GM12878 (cell line): ENCODE data around the gene KIF18A. TPM values are rescaled to one million over a fixed set of nuclear protein-coding genes. Genes with fewer than 3 reads are reported as not detected.

ENCODE experiments used
- ATAC-seq: fragments of 200-7000 bp; cut with Tn5 transposase; 3 replicates; pipeline ENCODE4 v1.9.1; 2020; ENCODE audit warnings: mild to moderate bottlenecking, moderate library complexity
- BruUV-seq: library from RNA; stranded (reverse); fragments of 400-500 nt; replicated peaks from 2 replicates; lab custom pipeline; 2021; lab: Mats Ljungman, UMichigan
- CTCF ChIA-PET: fragments of 300-600 bp; sonication (Branson Sonifier 250); formaldehyde crosslinking; extraction: SDS; loops from one replicate; lab custom pipeline; 2021; ENCODE audit warnings: inconsistent platforms; lab: Yijun Ruan, JAX
- POLR2A ChIA-PET: fragments of 350-600 bp; formaldehyde crosslinking; extraction: SDS; loops from one replicate; lab custom pipeline; 2021; ENCODE audit warnings: inconsistent platforms; lab: Charles Lee
- RAD21 ChIA-PET: fragments of 300-600 bp; sonication (Branson Sonifier 250); formaldehyde crosslinking; loops from one replicate; lab custom pipeline; 2023; ENCODE audit warnings: antibody characterized with exemption; ENCODE audit not compliant: unreplicated experiment; lab: Charles Lee
- SMC1A ChIA-PET: fragments of 300-600 bp; sonication (Branson Sonifier 250); formaldehyde crosslinking; loops from one replicate; lab custom pipeline; 2023; ENCODE audit not compliant: unreplicated experiment, uncharacterized antibody; lab: Charles Lee
- DNase-seq: peaks from one replicate; pipeline ENCODE4 v3.0.0-alpha.2; 2011; ENCODE audit warnings: low read depth, low spot score
- FAIRE-seq: peaks from 3 replicates; lab custom pipeline; 2011; peaks lifted over from hg19 to GRCh38; lab: Jason Lieb, UNC
- H2AFZ ChIP-seq: 2 replicates; pipeline ENCODE4 v1.6.0; 2011; ENCODE audit warnings: low read depth, low read length, control low read depth; ENCODE audit not compliant: control insufficient read depth
- H3K27ac ChIP-seq: 2 replicates; pipeline ENCODE4 v1.5.1; 2011; ENCODE audit warnings: control low read depth; ENCODE audit not compliant: control insufficient read depth, insufficient read depth
- H3K27me3 ChIP-seq, 2 experiments: replicated peaks in 1 of 2; 2 replicates each; pipeline versions ENCODE4 v1.6.0 to v1.6.1; 2011; ENCODE audit warnings: low read length in 1 of 2; ENCODE audit not compliant: control insufficient read depth in 2 of 2, insufficient read depth in 2 of 2
- H3K36me3 ChIP-seq, 2 experiments: 2 replicates each; pipeline ENCODE4 v1.5.1; 2011; ENCODE audit warnings: low read length in 1 of 2; ENCODE audit not compliant: control insufficient read depth in 2 of 2, insufficient read depth in 2 of 2
- H3K4me1 ChIP-seq: 2 replicates; pipeline ENCODE4 v1.6.1; 2011; ENCODE audit warnings: mild to moderate bottlenecking, low read length, moderate library complexity, mixed read lengths; ENCODE audit not compliant: control insufficient read depth, insufficient read depth
- H3K4me2 ChIP-seq: 2 replicates; pipeline ENCODE4 v1.6.0; 2011; ENCODE audit warnings: control low read depth; ENCODE audit not compliant: control insufficient read depth, insufficient read depth
- H3K4me3 ChIP-seq: fragments of 200-600 bp; sonication (generic); 2 replicates; pipeline ENCODE4 v1.5.1; 2016
- H3K79me2 ChIP-seq: 2 replicates; pipeline ENCODE4 v1.6.0; 2011; ENCODE audit warnings: low read length; ENCODE audit not compliant: control insufficient read depth, insufficient read depth
- H3K9ac ChIP-seq: 2 replicates; pipeline ENCODE4 v1.8.0; 2011; ENCODE audit warnings: low read length, control low read depth, mixed read lengths; ENCODE audit not compliant: control insufficient read depth, insufficient read depth
- H3K9me3 ChIP-seq: replicated peaks from 3 replicates; pipeline ENCODE4 v1.5.1; 2011; ENCODE audit warnings: mild to moderate bottlenecking, low read length; ENCODE audit not compliant: control insufficient read depth, insufficient read depth
- H4K20me1 ChIP-seq: 2 replicates; pipeline ENCODE4 v1.6.0; 2011; ENCODE audit not compliant: control insufficient read depth, insufficient read depth
- MEF2A ChIP-seq: IDR thresholded peaks from 2 replicates; pipeline ENCODE4 v1.6.1; 2011; ENCODE audit warnings: low read depth, mild to moderate bottlenecking, low read length, moderate library complexity; ENCODE audit not compliant: insufficient read depth
- NFIC ChIP-seq: IDR thresholded peaks from 2 replicates; pipeline ENCODE4 v1.6.1; 2012; ENCODE audit warnings: low read depth, mild to moderate bottlenecking, inconsistent platforms, low read length, moderate library complexity
- SIN3A ChIP-seq: IDR thresholded peaks from 2 replicates; pipeline ENCODE4 v1.6.1; 2012; ENCODE audit warnings: low read depth, low read length, improper control_type of control experiment
- ZNF24 ChIP-seq: fragments of 450-650 bp; IDR thresholded peaks from 2 replicates; pipeline ENCODE4 v1.6.1; 2017; ENCODE audit warnings: antibody characterized with exemption, mild to moderate bottlenecking
- WGBS: methylation state at CpG from one replicate; pipeline ENCODE4 v1.1.6; 2016; ENCODE audit warnings: low lambda C conversion rate; ENCODE audit not compliant: insufficient replicate concordance, insufficient coverage; ENCODE audit errors: missing lambda C conversion rate; 5-methylcytosine and 5-hydroxymethylcytosine counted together
- in situ Hi-C: fragments of 300-500 bp; cut with MboI; formaldehyde crosslinking; loops from 9 replicates; pipeline ENCODE4 v1.14.3; 2018; ENCODE audit warnings: mixed read lengths
- intact Hi-C: fragments of 100-400 bp; cut with micrococcal nuclease; formaldehyde crosslinking; loops from one replicate; pipeline ENCODE4 v1.14.2; 2022; ENCODE audit not compliant: unreplicated experiment
- polyA plus RNA-seq, 11 experiments: library from polyadenylated mRNA; depleted of rRNA in 4 of 11; unstranded in 6 of 11; stranded (reverse) in 5 of 11; fragments of >200 nt; fragmentation: Nextera tagmentation in 4 of 11; fragmentation: Illumina TruSeq in 1 of 11; extraction: Ambion mirVana in 4 of 11; extraction: Trizol in 1 of 11; gene quantifications; 1 replicate in 1 of 11; 2 replicates in 10 of 11; pipeline versions ENCODE4 v1.2.1 to v1.2.3, GENCODE V29; 2011 to 2016; ENCODE audit warnings: inconsistent platforms in 2 of 11, missing spikeins in 2 of 11, low read depth in 1 of 11
- total RNA-seq, 4 experiments: library from RNA; depleted of rRNA in 3 of 4; stranded (reverse); fragments of >200 nt in 3 of 4; fragmentation: Illumina TruSeq in 1 of 4; extraction: Trizol in 1 of 4; gene quantifications; 2 replicates each; pipeline versions ENCODE4 v1.2.1 to v1.2.3, GENCODE V29; 2013 to 2021
- TF ChIP-seq, protein P1 (sequence below): fragments of 450-650 bp; IDR thresholded peaks from 2 replicates; pipeline ENCODE4 v1.6.1; 2018; ENCODE audit warnings: borderline replicate concordance, mild to moderate bottlenecking; ENCODE audit not compliant: partially characterized antibody
- TF ChIP-seq, protein P2 (sequence below): fragments of 450-650 bp; IDR thresholded peaks from 2 replicates; pipeline ENCODE4 v1.6.1; 2017; ENCODE audit warnings: mild to moderate bottlenecking, moderate library complexity
- TF ChIP-seq, protein P3 (sequence below): fragments of 450-650 bp; IDR thresholded peaks from 2 replicates; pipeline ENCODE4 v1.6.1; 2017; ENCODE audit warnings: low read depth, mild to moderate bottlenecking, moderate library complexity
- TF ChIP-seq, protein P4 (sequence below): IDR thresholded peaks from 2 replicates; pipeline ENCODE4 v1.6.1; 2012; ENCODE audit warnings: low read depth, low read length, improper control_type of control experiment
- TF ChIP-seq, protein P5 (sequence below): fragments of 150-350 bp; IDR thresholded peaks from 2 replicates; pipeline ENCODE4 v1.6.1; 2016; ENCODE audit warnings: low read depth, low read length

KIF18A gene
- total and polyA plus RNA-seq, 10 of the 15 experiments (the other 5 are each of a cell fraction or from before 2014, with no cell fraction given) = 11.2 to 31.5 (median 20.4) TPM

DNA sequence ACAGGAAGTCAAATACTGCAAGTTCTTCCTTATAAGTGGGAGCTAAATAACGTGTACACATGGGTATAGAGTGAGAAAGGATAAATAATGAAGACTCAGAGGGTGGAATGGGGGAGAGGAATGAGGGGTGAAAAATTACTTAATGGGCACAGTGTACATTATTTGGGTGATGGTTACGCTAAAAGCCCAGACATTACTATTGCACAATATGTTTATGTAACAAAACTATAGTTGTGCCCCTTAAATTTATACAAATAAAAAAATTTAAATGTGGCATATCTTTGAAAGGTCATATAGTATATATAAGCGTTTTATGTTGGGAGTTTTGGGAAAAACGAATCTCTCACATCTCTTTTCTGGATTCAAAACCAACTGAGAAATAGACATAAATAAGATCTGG, 96.1 kb downstream of the KIF18A start:
- Histone ChIP-seq H3K27me3 (no peaks in the 10 kb centered on the region), H4K20me1 (no peaks in the 10 kb centered on the region), H3K27ac (no peak overlapping the region), H3K4me2 (no peak overlapping the region), H3K4me3 (no peak overlapping the region), H3K36me3 (no peaks in the 10 kb centered on the region), H3K9me3 (no peaks in the 10 kb centered on the region), H3K79me2 (no peaks in the 10 kb centered on the region), H3K4me1 (no peaks in the 10 kb centered on the region), H3K9ac (no peak overlapping the region), H2AFZ (no peak overlapping the region)
- RAD21 ChIA-PET = no interaction called here
- DNase-seq (no peak), ATAC-seq (no peak), FAIRE-seq (no peak)
- WGBS = 98% methylated on average over 4 of the region's 4 CpGs
- no TSS peak for BruUV-seq
- intact Hi-C loops (loop anchor here (10.0 kb wide), 1 partner anchor 307 kb away; the partner anchor contains the start of gene BDNF), in situ Hi-C loops (no loop called here)
- POLR2A ChIA-PET = no interaction called here
- SMC1A ChIA-PET = no interaction called here
- CTCF ChIA-PET = no interaction called here
- TF ChIP-seq NFIC = no peak
- no peak for TF ChIP-seq SIN3A
- TF ChIP-seq ZNF24 = no peak
- no peak for TF ChIP-seq MEF2A
- TF ChIP-seq, protein P1, sequence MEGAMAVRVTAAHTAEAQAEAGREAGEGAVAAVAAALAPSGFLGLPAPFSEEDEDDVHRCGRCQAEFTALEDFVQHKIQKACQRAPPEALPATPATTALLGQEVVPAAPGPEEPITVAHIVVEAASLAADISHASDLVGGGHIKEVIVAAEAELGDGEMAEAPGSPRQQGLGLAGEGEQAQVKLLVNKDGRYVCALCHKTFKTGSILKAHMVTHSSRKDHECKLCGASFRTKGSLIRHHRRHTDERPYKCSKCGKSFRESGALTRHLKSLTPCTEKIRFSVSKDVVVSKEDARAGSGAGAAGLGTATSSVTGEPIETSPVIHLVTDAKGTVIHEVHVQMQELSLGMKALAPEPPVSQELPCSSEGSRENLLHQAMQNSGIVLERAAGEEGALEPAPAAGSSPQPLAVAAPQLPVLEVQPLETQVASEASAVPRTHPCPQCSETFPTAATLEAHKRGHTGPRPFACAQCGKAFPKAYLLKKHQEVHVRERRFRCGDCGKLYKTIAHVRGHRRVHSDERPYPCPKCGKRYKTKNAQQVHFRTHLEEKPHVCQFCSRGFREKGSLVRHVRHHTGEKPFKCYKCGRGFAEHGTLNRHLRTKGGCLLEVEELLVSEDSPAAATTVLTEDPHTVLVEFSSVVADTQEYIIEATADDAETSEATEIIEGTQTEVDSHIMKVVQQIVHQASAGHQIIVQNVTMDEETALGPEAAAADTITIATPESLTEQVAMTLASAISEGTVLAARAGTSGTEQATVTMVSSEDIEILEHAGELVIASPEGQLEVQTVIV = no peak
- TF ChIP-seq, protein P2, sequence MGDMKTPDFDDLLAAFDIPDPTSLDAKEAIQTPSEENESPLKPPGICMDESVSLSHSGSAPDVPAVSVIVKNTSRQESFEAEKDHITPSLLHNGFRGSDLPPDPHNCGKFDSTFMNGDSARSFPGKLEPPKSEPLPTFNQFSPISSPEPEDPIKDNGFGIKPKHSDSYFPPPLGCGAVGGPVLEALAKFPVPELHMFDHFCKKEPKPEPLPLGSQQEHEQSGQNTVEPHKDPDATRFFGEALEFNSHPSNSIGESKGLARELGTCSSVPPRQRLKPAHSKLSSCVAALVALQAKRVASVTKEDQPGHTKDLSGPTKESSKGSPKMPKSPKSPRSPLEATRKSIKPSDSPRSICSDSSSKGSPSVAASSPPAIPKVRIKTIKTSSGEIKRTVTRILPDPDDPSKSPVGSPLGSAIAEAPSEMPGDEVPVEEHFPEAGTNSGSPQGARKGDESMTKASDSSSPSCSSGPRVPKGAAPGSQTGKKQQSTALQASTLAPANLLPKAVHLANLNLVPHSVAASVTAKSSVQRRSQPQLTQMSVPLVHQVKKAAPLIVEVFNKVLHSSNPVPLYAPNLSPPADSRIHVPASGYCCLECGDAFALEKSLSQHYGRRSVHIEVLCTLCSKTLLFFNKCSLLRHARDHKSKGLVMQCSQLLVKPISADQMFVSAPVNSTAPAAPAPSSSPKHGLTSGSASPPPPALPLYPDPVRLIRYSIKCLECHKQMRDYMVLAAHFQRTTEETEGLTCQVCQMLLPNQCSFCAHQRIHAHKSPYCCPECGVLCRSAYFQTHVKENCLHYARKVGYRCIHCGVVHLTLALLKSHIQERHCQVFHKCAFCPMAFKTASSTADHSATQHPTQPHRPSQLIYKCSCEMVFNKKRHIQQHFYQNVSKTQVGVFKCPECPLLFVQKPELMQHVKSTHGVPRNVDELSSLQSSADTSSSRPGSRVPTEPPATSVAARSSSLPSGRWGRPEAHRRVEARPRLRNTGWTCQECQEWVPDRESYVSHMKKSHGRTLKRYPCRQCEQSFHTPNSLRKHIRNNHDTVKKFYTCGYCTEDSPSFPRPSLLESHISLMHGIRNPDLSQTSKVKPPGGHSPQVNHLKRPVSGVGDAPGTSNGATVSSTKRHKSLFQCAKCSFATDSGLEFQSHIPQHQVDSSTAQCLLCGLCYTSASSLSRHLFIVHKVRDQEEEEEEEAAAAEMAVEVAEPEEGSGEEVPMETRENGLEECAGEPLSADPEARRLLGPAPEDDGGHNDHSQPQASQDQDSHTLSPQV = no peak
- TF ChIP-seq, protein P3, sequence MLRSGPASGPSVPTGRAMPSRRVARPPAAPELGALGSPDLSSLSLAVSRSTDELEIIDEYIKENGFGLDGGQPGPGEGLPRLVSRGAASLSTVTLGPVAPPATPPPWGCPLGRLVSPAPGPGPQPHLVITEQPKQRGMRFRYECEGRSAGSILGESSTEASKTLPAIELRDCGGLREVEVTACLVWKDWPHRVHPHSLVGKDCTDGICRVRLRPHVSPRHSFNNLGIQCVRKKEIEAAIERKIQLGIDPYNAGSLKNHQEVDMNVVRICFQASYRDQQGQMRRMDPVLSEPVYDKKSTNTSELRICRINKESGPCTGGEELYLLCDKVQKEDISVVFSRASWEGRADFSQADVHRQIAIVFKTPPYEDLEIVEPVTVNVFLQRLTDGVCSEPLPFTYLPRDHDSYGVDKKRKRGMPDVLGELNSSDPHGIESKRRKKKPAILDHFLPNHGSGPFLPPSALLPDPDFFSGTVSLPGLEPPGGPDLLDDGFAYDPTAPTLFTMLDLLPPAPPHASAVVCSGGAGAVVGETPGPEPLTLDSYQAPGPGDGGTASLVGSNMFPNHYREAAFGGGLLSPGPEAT = no peak
- TF ChIP-seq, protein P4, sequence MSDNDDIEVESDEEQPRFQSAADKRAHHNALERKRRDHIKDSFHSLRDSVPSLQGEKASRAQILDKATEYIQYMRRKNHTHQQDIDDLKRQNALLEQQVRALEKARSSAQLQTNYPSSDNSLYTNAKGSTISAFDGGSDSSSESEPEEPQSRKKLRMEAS = no peak
- TF ChIP-seq, protein P5, sequence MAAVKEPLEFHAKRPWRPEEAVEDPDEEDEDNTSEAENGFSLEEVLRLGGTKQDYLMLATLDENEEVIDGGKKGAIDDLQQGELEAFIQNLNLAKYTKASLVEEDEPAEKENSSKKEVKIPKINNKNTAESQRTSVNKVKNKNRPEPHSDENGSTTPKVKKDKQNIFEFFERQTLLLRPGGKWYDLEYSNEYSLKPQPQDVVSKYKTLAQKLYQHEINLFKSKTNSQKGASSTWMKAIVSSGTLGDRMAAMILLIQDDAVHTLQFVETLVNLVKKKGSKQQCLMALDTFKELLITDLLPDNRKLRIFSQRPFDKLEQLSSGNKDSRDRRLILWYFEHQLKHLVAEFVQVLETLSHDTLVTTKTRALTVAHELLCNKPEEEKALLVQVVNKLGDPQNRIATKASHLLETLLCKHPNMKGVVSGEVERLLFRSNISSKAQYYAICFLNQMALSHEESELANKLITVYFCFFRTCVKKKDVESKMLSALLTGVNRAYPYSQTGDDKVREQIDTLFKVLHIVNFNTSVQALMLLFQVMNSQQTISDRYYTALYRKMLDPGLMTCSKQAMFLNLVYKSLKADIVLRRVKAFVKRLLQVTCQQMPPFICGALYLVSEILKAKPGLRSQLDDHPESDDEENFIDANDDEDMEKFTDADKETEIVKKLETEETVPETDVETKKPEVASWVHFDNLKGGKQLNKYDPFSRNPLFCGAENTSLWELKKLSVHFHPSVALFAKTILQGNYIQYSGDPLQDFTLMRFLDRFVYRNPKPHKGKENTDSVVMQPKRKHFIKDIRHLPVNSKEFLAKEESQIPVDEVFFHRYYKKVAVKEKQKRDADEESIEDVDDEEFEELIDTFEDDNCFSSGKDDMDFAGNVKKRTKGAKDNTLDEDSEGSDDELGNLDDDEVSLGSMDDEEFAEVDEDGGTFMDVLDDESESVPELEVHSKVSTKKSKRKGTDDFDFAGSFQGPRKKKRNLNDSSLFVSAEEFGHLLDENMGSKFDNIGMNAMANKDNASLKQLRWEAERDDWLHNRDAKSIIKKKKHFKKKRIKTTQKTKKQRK = no peak
